Measurements from ENCODE around the gene ATP1A3. TPM values are rescaled to one million over a fixed set of nuclear protein-coding genes. Genes with fewer than 3 reads are reported as not detected.
"Not testable (repeated sequence)": the region's sequence is repeated elsewhere in the genome, so short reads cannot be mapped to it uniquely, and the experiment has no call there.

ATP1A3 gene
- total and polyA plus RNA-seq, 2 experiments from 2014 or later = 6.1 to 8.1 TPM

DNA sequence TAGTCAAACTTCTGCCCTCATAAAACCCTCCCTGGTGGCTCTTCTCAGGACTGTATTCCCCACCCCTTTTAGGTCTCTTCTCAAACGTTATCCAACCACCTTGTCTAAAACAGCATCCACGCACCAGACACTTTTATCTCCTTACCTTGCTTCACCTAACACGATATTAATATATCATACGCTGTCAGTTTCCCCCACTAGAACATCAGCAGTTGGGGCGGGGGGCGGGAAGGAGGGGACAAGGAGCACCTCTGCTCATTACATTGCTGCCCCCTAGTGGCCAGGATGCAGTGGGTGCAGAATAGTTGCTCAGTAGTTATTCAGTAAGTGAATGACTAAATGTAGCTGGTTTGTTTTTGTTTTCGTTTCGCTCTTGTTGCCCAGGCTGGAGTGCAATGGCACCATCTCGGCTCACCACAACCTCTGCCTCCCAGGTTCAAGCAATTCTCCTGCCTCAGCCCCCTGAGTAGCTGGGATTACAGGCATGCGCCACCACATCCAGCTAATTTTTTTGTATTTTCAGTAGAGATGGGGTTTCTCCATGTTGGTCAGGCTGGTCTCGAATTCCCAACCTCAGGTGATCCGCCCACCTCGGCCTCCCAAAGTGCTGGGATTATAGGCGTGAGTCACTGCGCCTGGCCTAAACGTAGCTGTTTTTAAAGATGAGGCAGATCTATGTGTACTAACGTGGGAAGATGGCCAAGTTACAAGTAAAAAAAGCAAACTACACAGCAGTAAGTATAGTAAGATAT is 40.8 kb upstream of the ATP1A3 start:
- TF ChIP-seq, protein P1, sequence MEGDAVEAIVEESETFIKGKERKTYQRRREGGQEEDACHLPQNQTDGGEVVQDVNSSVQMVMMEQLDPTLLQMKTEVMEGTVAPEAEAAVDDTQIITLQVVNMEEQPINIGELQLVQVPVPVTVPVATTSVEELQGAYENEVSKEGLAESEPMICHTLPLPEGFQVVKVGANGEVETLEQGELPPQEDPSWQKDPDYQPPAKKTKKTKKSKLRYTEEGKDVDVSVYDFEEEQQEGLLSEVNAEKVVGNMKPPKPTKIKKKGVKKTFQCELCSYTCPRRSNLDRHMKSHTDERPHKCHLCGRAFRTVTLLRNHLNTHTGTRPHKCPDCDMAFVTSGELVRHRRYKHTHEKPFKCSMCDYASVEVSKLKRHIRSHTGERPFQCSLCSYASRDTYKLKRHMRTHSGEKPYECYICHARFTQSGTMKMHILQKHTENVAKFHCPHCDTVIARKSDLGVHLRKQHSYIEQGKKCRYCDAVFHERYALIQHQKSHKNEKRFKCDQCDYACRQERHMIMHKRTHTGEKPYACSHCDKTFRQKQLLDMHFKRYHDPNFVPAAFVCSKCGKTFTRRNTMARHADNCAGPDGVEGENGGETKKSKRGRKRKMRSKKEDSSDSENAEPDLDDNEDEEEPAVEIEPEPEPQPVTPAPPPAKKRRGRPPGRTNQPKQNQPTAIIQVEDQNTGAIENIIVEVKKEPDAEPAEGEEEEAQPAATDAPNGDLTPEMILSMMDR (IDR thresholded peaks at IDR 0.05; ENCODE audit: low read depth, low read length) = peak; percentile 87
- not testable (repeated sequence) for H3K9me3 ChIP-seq (ENCODE audit: low read depth); H3K27ac ChIP-seq; H3K27me3 ChIP-seq; H3K4me3 ChIP-seq; H3K36me3 ChIP-seq; H3K4me1 ChIP-seq (ENCODE audit: low read depth)
- DNase-seq (ENCODE audit: low read depth in 1 of 2, low spot score in 1 of 2) = peak; percentile 73 to 75

DNA sequence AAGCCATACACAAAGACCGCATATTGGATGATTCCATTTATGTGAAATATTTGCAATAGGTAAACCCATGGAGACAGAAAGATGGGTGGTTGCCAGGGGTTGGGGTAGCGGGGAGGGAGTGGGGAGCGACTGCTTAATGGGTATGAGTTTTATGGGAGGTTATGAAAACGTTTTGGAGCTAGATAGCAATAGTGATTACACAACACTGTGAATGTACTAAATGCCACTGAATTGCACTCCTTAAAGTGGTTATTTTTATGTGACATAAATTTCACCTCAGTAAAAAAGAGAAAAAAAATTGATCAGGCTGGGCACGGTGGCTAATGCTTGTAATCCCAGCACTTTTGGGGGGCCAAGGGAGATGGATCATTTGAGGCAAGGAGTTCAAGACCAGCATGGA is 39.4 kb upstream of the ATP1A3 start:
- H3K4me1 ChIP-seq (ENCODE audit: low read depth) = no peaks in the 10 kb centered on the region
- no peak for DNase-seq (ENCODE audit: low read depth in 1 of 2, low spot score in 1 of 2)
- no peaks in the 10 kb centered on the region for H3K9me3 ChIP-seq (ENCODE audit: low read depth)
- TF ChIP-seq, protein P1 (IDR thresholded peaks at IDR 0.05; ENCODE audit: low read depth, low read length) = no peak
- no peaks in the 10 kb centered on the region for H3K36me3 ChIP-seq
- H3K27ac ChIP-seq = no peak overlapping the region
- H3K27me3 ChIP-seq = no peaks in the 10 kb centered on the region
- no peak overlapping the region for H3K4me3 ChIP-seq

DNA sequence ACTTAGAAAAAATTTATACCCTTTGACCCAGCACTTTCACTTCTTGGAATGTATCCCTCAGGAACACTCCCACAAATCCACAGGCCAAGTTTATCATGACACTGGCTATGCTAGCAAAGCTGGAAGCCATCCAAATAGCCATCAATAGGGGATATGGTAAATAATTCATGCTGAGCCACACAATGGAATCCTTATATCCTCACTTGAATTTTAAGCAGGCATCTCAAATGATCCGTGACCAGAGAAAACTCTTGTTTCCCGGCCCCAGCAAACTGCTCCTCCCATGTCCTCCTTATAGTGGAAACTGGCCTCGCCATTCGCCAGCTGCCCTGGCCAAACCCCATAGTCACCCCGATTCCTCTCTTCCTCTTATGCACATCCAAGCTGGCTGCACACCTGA is 38.4 kb upstream of the ATP1A3 start:
- H3K36me3 ChIP-seq = no peaks in the 10 kb centered on the region
- H3K4me3 ChIP-seq = no peak overlapping the region
- H3K9me3 ChIP-seq (ENCODE audit: low read depth) = no peaks in the 10 kb centered on the region
- no peaks in the 10 kb centered on the region for H3K4me1 ChIP-seq (ENCODE audit: low read depth)
- DNase-seq (ENCODE audit: low read depth in 1 of 2, low spot score in 1 of 2) = peak in 1 of 2 donors; percentile 33
- TF ChIP-seq, protein P1 (IDR thresholded peaks at IDR 0.05; ENCODE audit: low read depth, low read length) = no peak
- H3K27me3 ChIP-seq = no peaks in the 10 kb centered on the region
- H3K27ac ChIP-seq = no peak overlapping the region

DNA sequence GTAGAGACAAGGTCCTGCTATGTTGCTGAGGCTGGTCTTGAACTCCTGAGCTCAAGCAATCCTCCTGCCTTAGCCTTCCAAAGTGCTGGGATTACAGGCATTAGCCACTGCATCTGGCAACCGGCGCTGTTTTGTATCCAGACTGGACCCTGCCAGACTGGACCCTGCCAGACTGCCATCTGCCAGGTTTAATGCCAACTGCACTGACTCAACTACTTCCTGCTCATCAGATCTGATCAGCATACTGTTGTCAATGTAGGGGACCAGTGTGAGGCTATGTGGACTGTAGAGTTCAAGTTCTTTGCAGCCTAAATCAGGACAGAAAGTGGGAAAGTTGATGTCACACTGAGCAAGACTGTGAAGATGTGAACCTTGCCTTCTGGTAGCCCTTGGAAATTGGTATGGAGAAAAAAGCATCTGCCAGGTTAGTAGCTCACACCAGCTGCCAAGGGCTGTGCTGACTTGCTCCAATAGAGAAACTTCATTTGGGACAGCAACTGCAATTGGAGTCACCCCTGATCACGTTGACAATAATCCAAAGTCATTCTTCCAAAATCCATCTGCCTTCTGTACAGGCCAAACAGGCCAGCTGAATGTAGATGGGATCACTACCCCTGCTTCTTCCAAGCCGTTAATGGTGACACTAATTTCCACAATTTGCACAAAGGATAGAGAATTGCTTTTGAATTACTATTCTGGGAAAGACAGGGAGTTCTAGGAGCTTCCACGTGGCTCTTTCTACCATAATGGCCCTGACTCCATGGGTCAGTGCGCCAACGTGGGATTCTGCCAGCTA is 36.8 kb upstream of the ATP1A3 start:
- Histone ChIP-seq H3K27me3 (no peaks in the 10 kb centered on the region), H3K9me3 (ENCODE audit: low read depth) (no peaks in the 10 kb centered on the region), H3K27ac (no peak overlapping the region), H3K4me3 (no peak overlapping the region), H3K4me1 (ENCODE audit: low read depth) (no peaks in the 10 kb centered on the region), H3K36me3 (no peaks in the 10 kb centered on the region)
- TF ChIP-seq, protein P1 (IDR thresholded peaks at IDR 0.05; ENCODE audit: low read depth, low read length) = no peak
- no peak for DNase-seq (ENCODE audit: low read depth in 1 of 2, low spot score in 1 of 2)

DNA sequence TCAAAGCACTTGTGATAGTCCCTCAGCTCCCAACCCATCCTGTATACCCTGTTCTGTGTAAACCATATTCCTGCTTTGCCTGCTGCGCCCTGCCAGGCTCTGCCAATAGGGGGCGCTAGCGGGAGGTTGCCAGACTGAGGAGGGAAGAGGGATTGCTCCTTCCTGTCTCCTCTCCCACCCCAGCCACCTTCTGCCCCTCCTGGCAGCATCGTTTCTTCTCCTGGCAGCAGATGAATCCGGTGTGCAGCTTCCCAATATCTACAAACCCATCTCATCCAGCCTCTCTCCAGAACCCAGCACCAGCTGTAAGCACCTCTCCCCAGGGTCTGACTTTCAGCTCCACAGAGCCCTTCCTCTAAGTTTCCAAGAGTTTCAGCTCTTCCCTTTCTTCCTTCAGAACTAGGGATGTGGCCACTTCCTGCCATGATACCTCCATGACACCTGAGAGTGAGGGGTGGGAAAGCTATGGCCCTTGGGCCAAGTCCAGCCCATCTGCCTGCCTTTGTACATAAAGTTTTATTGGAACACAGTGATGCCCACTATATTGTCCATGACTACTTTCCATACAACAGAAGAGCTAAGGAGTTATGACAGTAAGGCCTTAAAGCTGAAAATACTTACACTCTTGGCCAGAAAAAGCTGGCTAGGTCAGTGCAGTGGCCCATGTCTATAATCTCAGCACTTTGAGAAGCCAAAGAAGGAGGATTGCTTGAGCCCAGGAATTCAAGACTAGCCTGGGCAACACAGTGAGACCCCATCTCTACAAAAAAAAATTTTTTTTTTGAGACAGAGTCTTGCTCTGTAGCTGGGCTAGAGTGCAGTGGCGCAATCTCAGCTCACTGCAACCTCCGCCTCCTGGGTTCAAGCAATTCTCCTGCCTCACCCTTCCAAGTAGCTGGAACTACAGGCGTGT is 34.5 kb upstream of the ATP1A3 start:
- Histone ChIP-seq H3K27ac (no peak overlapping the region), H3K4me1 (ENCODE audit: low read depth) (peaks cover 10% of the 10 kb centered on the region), H3K27me3 (no peaks in the 10 kb centered on the region), H3K4me3 (no peak overlapping the region), H3K9me3 (ENCODE audit: low read depth) (no peaks in the 10 kb centered on the region), H3K36me3 (no peaks in the 10 kb centered on the region)
- TF ChIP-seq, protein P1 (IDR thresholded peaks at IDR 0.05; ENCODE audit: low read depth, low read length) = peak; percentile 46
- DNase-seq (ENCODE audit: low read depth in 1 of 2, low spot score in 1 of 2) = no peak

Data from cardiac muscle cell (in vitro differentiated cells and primary cell).